CD14-positive monocyte (primary cell): ENCODE results near the gene ST6GALNAC3. TPM values are rescaled to one million over a fixed set of nuclear protein-coding genes. Genes with fewer than 3 reads are reported as not detected.

Experiments
- DNase-seq, 3 donors: peaks; one replicate each; pipeline ENCODE4 v3.0.0-alpha.2; 2011 to 2022
- H2AFZ ChIP-seq: 2 replicates; pipeline ENCODE4 v1.6.0; 2012; ENCODE audit warnings: mild to moderate bottlenecking, low read depth, low read length, inconsistent platforms; ENCODE audit not compliant: insufficient read depth, poor library complexity, severe bottlenecking
- H3K27ac ChIP-seq, 2 donors: 1 replicate in 1 of 2; 2 replicates in 1 of 2; pipeline ENCODE4 v1.5.1; 2012 to 2013; ENCODE audit warnings: low read length in 2 of 2, control low read depth in 1 of 2, inconsistent platforms in 1 of 2, low read depth in 1 of 2, mild to moderate bottlenecking in 1 of 2
- H3K27me3 ChIP-seq, 2 donors: one replicate each; pipeline versions ENCODE4 v1.6.0 to v1.6.1; 2011 to 2013; ENCODE audit warnings: low read length in 2 of 2; ENCODE audit not compliant: control insufficient read depth in 2 of 2, insufficient read depth in 2 of 2
- H3K36me3 ChIP-seq, 2 donors: replicated peaks in 1 of 2; 1 replicate in 1 of 2; 2 replicates in 1 of 2; pipeline versions ENCODE4 v1.5.1 to v1.6.1; 2012 to 2013; ENCODE audit warnings: low read length in 2 of 2, control low read depth in 1 of 2, inconsistent platforms in 1 of 2, mild to moderate bottlenecking in 1 of 2; ENCODE audit not compliant: insufficient read depth in 2 of 2, control insufficient read depth in 1 of 2
- H3K4me1 ChIP-seq, 2 donors: 1 replicate in 1 of 2; 2 replicates in 1 of 2; pipeline versions ENCODE4 v1.5.1 to v1.6.1; 2012 to 2013; ENCODE audit warnings: low read length in 2 of 2, control low read depth in 1 of 2, inconsistent platforms in 1 of 2, mild to moderate bottlenecking in 1 of 2, moderate library complexity in 1 of 2; ENCODE audit not compliant: insufficient read depth in 2 of 2, control insufficient read depth in 1 of 2
- H3K4me2 ChIP-seq: replicated peaks from 2 replicates; pipeline ENCODE3; 2012; ENCODE audit warnings: low read length, moderate library complexity, mild to moderate bottlenecking; ENCODE audit not compliant: poor library complexity, severe bottlenecking; ENCODE audit errors: extremely low read depth
- H3K4me3 ChIP-seq, 3 experiments: fragments of 200-600 bp in 1 of 3; sonication (generic) in 1 of 3; replicated peaks in 1 of 3; 1 replicate in 2 of 3; 2 replicates in 1 of 3; pipeline ENCODE4 v1.5.1; 2011 to 2013; ENCODE audit warnings: low read length in 3 of 3, mild to moderate bottlenecking in 3 of 3, control low read depth in 2 of 3, low read depth in 2 of 3, inconsistent platforms in 1 of 3, moderate library complexity in 1 of 3
- H3K79me2 ChIP-seq: 2 replicates; pipeline ENCODE4 v1.6.0; 2012; ENCODE audit warnings: mild to moderate bottlenecking, control low read depth, inconsistent platforms, low read length, moderate library complexity; ENCODE audit not compliant: insufficient read depth
- H3K9ac ChIP-seq: 2 replicates; pipeline ENCODE4 v1.6.0; 2017; ENCODE audit warnings: low read length, mild to moderate bottlenecking; ENCODE audit not compliant: insufficient read depth, poor library complexity, severe bottlenecking
- H3K9me3 ChIP-seq, 2 donors: replicated peaks in 1 of 2; 1 replicate in 1 of 2; 2 replicates in 1 of 2; pipeline versions ENCODE4 v1.5.1 to v1.6.1; 2012 to 2013; ENCODE audit warnings: low read length in 2 of 2, control low read depth in 1 of 2; ENCODE audit not compliant: control insufficient read depth in 1 of 2, insufficient read depth in 1 of 2
- H4K20me1 ChIP-seq: 2 replicates; pipeline ENCODE4 v1.6.0; 2012; ENCODE audit warnings: mild to moderate bottlenecking, low read length, control low read depth, moderate library complexity; ENCODE audit not compliant: insufficient read depth
- H3K27ac Mint-ChIP-seq, 7 donors: one replicate each; pipeline ENCODE4 v1.8.0; 2020; ENCODE audit warnings: mild to moderate bottlenecking in 7 of 7, mixed read lengths in 7 of 7, moderate library complexity in 6 of 7, inconsistent platforms in 2 of 7
- H3K27me3 Mint-ChIP-seq, 3 donors: one replicate each; pipeline ENCODE4 v1.8.0; 2021 to 2022; ENCODE audit warnings: low read depth in 3 of 3, mild to moderate bottlenecking in 3 of 3, mixed read lengths in 3 of 3, moderate library complexity in 3 of 3, inconsistent platforms in 1 of 3
- H3K36me3 Mint-ChIP-seq, 2 donors: one replicate each; pipeline ENCODE4 v1.8.0; 2020; ENCODE audit warnings: mixed read lengths in 2 of 2, inconsistent platforms in 1 of 2, mild to moderate bottlenecking in 1 of 2
- H3K4me1 Mint-ChIP-seq: one replicate; pipeline ENCODE4 v1.8.0; 2020; ENCODE audit warnings: mild to moderate bottlenecking, mixed read lengths
- H3K4me3 Mint-ChIP-seq, 2 donors: one replicate each; pipeline ENCODE4 v1.8.0; 2020; ENCODE audit warnings: mild to moderate bottlenecking in 2 of 2, mixed read lengths in 2 of 2, moderate library complexity in 1 of 2
- H3K9me3 Mint-ChIP-seq, 7 donors: one replicate each; pipeline ENCODE4 v1.8.0; 2020 to 2022; ENCODE audit warnings: mixed read lengths in 7 of 7, mild to moderate bottlenecking in 6 of 7, moderate library complexity in 6 of 7, inconsistent platforms in 2 of 7
- WGBS: methylation state at CpG from one replicate; pipeline ENCODE4 v1.1.5; 2013; ENCODE audit warnings: missing lambda C conversion rate; ENCODE audit not compliant: insufficient coverage; 5-methylcytosine and 5-hydroxymethylcytosine counted together
- intact Hi-C, 2 donors: fragments of 100-400 bp; cut with micrococcal nuclease; formaldehyde crosslinking; loops; one replicate each; pipeline versions ENCODE4 v1.15.0 to v1.15.1; 2023
- polyA plus RNA-seq, 3 donors: library from polyadenylated mRNA; depleted of rRNA in 1 of 3; unstranded in 2 of 3; stranded (reverse) in 1 of 3; fragments of 300-500 nt in 2 of 3; fragments of >200 nt in 1 of 3; fragmentation: Illumina TruSeq in 2 of 3; gene quantifications; 1 replicate in 2 of 3; 2 replicates in 1 of 3; pipeline ENCODE4 v1.2.3, GENCODE V29; 2012 to 2021
- TF ChIP-seq, protein P1 (sequence below): fragments of 200-600 bp; IDR thresholded peaks from one replicate; pipeline ENCODE4 v1.8.0; 2022; ENCODE audit warnings: antibody characterized with exemption, mild to moderate bottlenecking

The ST6GALNAC3 gene
- polyA plus RNA-seq, 3 donors = 6.5 to 9.2 (median 7.6) TPM

DNA sequence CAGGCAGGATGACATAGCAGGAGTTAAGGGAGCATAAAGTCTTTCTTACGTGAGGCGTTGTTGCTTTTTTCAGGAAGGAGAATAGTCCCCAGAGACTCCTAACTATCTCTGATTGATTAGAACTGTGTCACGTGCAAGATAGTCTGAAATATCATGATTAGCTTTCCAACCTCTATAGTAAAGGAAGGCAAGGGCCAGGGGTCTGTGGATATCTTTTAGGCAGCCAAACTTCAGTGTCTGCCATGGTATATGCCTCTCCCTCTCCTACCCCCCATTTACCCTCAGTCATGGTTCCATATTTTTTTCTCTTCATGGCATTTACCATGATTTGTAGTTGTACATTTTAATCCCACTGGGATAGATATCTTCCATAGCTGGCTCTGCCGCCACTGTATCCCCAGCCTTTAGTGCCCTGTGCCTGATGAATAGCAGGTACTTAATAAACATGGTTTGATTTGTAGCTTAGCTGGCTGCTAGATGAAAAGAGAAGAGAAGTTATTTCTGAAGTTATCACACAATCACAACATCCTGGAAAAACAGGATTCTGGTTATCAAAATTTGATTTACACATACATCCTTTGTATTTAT lies 474.1 kb downstream of the ST6GALNAC3 start:
- Mint-ChIP-seq H3K27me3 (peaks cover 0 to 3% (median 0%) of the 10 kb centered on the region in 3 donors), H3K36me3 (no peaks in the 10 kb centered on the region), H3K27ac (no peak overlapping the region), H3K4me1 (no peaks in the 10 kb centered on the region), H3K9me3 (peaks cover 0 to 5% (median 2%) of the 10 kb centered on the region in 7 donors), H3K4me3 (no peak overlapping the region)
- Histone ChIP-seq H3K36me3 (no peaks in the 10 kb centered on the region), H3K4me1 (no peaks in the 10 kb centered on the region), H3K79me2 (no peaks in the 10 kb centered on the region), H3K4me2 (no peak overlapping the region), H2AFZ (no peak overlapping the region), H3K27me3 (no peaks in the 10 kb centered on the region), H3K4me3 (no peak overlapping the region), H3K9ac (no peak overlapping the region), H4K20me1 (no peaks in the 10 kb centered on the region), H3K9me3 (no peaks in the 10 kb centered on the region), H3K27ac (no peak overlapping the region)
- TF ChIP-seq, protein P1, sequence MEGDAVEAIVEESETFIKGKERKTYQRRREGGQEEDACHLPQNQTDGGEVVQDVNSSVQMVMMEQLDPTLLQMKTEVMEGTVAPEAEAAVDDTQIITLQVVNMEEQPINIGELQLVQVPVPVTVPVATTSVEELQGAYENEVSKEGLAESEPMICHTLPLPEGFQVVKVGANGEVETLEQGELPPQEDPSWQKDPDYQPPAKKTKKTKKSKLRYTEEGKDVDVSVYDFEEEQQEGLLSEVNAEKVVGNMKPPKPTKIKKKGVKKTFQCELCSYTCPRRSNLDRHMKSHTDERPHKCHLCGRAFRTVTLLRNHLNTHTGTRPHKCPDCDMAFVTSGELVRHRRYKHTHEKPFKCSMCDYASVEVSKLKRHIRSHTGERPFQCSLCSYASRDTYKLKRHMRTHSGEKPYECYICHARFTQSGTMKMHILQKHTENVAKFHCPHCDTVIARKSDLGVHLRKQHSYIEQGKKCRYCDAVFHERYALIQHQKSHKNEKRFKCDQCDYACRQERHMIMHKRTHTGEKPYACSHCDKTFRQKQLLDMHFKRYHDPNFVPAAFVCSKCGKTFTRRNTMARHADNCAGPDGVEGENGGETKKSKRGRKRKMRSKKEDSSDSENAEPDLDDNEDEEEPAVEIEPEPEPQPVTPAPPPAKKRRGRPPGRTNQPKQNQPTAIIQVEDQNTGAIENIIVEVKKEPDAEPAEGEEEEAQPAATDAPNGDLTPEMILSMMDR = no peak
- no peak for DNase-seq
- intact Hi-C loops = no loop called here
- no CpG with 5 or more reads among the region's 4 CpGs for WGBS

DNA sequence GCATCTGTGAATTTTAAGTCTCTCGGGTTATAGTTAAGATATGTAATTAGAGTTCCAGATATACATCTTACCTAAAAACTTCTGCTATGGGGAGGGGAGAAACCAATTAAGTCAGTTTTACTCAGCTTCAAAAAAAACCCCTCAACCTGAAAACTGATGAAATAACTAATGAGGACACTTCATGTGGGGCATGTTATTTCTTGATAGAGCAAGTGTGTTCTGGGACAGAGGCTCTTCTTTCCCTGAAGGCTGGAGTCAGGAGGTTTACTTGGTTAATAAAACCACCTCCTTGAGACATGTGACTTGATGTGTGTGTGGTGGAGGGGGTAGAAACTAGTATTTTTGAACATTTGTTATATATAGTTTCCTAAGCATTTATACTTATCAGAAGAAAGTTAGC lies 479.7 kb downstream of the ST6GALNAC3 start:
- H3K4me3 ChIP-seq = no peak overlapping the region
- intact Hi-C loops = no loop called here
- no peaks in the 10 kb centered on the region for H3K9me3 ChIP-seq
- no peak overlapping the region for H3K9ac ChIP-seq
- H3K4me2 ChIP-seq = no peak overlapping the region
- Mint-ChIP-seq H3K4me1 (no peaks in the 10 kb centered on the region), H3K36me3 (no peaks in the 10 kb centered on the region), H3K9me3 (peaks cover 0 to 3% (median 0%) of the 10 kb centered on the region in 7 donors), H3K27me3 (peaks cover 0 to 3% (median 0%) of the 10 kb centered on the region in 3 donors), H3K27ac (no peak overlapping the region), H3K4me3 (no peak overlapping the region)
- no CpG with 5 or more reads among the region's 1 CpG for WGBS
- DNase-seq = no peak
- no peaks in the 10 kb centered on the region for H4K20me1 ChIP-seq
- H2AFZ ChIP-seq = no peak overlapping the region
- no peaks in the 10 kb centered on the region for H3K27me3 ChIP-seq
- H3K27ac ChIP-seq = no peak overlapping the region
- H3K79me2 ChIP-seq = no peaks in the 10 kb centered on the region
- TF ChIP-seq, protein P1 = no peak
- no peaks in the 10 kb centered on the region for H3K36me3 ChIP-seq
- no peaks in the 10 kb centered on the region for H3K4me1 ChIP-seq
